ENCODE data around the gene SLC2A13.
"Not testable (repeated sequence)": the region's sequence is repeated elsewhere in the genome, so short reads cannot be mapped to it uniquely, and the experiment has no call there.

The SLC2A13 gene

DNA sequence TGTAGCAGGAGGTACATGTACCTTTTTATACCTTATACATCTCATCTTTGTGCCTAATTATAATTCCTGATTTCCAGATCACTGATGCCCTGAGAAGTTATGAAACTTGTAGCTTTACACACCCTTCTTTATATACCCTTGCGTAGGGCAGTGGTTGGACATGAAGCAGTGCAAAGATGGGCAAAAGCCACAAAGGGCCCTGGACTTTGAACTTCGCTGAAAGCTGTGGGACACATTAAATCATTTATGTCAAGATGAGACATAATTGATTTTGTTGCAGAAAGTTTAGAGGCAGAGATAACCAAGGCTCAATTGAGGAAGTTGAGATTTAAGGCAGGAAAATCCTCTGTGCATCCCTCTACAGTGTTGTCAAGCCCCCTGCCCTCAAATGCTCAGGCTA, 170.0 kb downstream of the SLC2A13 start:
- in situ Hi-C loops (cut with MboI; ENCODE audit: low sequenced_read_pairs), result no loop called here

DNA sequence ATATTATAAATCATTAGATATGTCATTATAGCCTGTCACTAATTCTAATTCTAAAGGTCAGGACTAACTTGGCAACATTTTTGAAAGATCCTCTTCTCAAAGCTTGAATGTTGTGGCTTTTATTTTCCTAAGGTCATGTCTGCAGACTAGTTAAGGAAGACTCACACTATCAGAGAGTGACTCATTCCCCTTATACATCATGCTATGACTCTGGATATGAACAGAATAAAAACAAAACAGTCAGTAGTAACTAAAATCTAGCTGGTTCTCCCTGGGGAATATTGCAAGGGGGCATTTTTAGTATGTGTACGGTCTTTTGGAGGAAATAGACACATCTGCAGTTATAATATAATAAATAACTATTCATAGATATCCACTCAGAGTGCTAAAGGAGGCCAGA, 170.6 kb downstream of the SLC2A13 start:
- in situ Hi-C loops (cut with MboI; ENCODE audit: low sequenced_read_pairs), result no loop called here

DNA sequence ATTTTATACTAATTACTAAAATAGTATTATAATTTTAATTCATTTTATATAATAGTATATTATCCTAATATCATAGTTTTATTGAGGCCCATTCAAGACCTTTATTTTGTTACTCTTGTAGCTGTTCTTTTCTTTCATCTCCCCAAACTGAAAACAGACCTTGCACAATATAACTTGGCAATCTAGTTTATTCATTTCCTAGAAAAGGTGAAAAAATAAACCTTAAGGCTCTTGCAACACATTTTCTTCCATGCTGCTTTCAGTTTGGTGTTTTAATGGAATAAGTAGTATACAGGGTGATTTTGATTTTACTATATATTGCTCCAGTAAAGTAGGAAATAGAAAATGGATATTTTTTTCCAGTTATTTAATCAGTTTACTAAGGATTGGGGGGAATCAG, 174.0 kb downstream of the SLC2A13 start:
- in situ Hi-C loops (cut with MboI; ENCODE audit: low sequenced_read_pairs), result no loop called here

DNA sequence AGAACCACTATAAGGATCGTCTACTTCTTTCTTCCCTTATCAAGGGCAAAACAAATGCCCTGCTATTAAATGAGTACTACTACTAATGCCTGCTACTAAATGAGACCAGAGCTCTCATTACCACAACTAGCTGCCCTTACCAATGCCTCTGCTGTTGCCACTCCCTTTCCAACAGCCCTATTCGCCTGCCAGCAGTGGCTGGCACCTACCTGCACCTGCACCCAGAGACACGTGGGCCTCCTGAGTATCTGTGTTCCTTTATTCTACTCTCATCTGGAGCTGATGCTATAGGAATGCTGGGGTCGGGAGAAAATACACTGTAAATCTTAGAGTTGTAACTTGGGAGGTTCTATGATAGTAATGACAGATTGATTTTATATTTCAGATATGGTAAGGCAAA, 174.7 kb downstream of the SLC2A13 start:
- in situ Hi-C loops (cut with MboI; ENCODE audit: low sequenced_read_pairs), result no loop called here

DNA sequence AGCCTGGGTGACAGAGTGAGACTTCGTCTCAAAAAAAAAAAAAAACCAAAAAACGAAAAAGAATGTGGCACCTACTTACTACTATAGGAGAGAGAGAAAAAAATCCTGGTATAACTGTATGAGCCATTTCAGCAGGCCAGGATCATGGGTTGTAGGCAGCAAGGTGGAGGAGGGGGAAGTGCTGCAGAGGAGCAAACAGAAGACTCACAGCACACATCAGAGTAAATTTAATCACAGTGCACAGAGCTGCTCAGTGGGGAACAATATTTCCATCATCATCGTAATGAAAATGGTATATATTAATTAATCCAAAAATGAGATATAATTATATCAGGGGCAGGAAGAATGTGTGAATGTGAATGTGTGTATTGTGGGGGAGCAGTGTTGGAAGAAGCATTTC, 175.8 kb downstream of the SLC2A13 start:
- in situ Hi-C loops (cut with MboI; ENCODE audit: low sequenced_read_pairs), result no loop called here

DNA sequence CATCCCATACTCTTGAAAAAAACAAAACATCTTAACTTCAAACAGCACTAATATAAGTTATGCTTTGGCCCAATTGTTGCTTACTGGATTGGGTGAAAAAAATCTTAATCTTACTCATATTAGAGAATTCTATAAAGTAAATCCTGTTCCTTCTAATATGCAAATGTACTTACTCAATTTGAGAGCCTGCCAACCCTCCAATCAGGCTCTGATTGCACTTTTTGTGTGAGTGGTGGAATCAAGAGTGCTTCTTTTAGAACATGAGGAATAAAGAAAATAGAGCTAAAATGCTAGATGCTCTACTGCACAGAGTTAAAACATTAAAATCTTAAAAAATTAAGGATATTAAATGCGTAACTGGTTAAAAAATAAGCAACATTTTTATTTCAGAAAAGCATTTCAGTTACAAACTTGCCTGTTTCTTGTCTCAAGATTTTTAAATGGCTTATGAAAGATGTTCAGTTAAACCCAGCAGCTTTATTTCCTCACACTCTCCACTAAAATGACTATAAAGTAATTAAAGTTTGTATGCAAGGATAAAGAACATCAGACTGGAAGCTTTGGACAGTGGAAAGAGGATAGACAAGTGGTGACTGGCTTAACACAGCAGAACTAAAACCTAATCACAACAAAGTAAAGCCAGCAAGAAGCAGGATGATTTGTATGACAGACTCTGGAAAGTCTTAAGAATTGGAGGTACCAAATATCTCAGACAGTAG, 177.5 kb downstream of the SLC2A13 start:
- in situ Hi-C loops (cut with MboI; ENCODE audit: low sequenced_read_pairs), result no loop called here

DNA sequence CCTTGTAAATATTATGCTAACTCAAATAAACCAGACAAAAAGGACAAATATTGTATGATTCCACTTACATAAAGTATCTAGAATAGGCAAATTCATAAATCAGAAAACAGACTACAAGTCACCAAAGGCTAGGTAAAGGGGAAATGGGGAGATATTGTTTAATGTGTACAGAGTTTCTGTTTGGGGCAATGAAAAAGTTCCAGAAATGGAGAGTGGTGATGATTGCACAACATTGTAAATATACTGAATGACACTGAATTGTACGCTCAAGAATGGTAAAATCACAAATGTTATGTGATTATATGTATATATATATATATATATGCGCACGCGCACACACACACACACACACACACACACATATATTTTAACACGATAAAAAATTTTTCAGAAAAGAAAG, 182.5 kb downstream of the SLC2A13 start:
- in situ Hi-C loops (cut with MboI; ENCODE audit: low sequenced_read_pairs), result no loop called here

DNA sequence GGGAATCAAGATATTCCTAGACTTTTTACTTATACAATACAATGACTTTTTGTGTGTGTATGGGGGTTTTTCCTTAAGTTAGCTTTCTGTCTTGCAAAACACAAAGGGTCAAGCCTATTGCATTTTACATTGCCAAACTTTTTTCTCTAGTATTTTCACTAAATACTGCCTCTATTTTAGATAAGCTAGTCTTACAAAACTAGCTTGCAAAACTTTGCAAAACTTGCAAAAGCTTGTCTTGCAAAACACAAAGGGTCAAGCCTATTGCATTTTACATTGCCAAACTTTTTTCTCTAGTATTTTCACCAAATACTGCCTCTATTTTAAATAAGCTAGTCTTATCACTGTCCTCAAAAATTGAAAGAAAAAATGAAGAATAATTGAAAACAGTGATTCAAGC, 183.3 kb downstream of the SLC2A13 start:
- in situ Hi-C loops (cut with MboI; ENCODE audit: low sequenced_read_pairs), result not testable (repeated sequence)

DNA sequence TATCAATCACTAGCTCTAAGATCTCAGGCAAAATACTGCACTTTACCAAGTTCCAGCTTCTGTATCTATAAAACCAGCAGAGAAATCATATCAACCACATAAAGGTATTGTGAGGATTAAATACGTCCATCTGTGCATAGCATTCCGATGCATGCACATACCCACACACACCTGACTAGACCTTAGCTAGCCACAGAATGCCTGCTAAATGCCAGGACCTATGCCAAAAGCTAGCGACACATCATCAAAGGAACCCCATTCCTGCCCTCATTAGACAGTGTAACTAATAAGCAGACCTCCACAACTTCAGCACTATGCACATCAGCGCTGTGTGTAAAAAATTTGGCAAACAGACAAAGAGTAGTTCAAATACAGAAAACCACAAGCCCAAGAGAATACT, 185.2 kb downstream of the SLC2A13 start:
- in situ Hi-C loops (cut with MboI; ENCODE audit: low sequenced_read_pairs), result no loop called here

DNA sequence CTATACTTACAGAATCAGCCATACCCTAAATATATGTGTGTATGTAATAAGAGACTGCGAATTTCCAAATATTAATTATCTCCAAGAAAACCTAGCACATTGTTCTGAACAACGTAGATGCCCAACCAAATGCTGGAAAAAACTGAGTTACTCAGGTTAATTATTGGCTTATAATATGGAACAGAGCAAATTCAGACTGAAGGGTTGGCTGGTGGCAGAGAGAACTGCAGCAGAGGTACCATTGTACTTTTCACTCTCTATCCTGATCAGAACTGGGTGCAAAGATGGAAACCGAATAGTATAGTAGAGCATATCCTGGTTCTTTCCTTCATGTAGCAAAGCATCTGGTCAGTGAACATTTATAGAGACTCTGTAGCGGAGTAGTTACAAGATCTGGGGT, 185.7 kb downstream of the SLC2A13 start:
- in situ Hi-C loops (cut with MboI; ENCODE audit: low sequenced_read_pairs), result no loop called here

DNA sequence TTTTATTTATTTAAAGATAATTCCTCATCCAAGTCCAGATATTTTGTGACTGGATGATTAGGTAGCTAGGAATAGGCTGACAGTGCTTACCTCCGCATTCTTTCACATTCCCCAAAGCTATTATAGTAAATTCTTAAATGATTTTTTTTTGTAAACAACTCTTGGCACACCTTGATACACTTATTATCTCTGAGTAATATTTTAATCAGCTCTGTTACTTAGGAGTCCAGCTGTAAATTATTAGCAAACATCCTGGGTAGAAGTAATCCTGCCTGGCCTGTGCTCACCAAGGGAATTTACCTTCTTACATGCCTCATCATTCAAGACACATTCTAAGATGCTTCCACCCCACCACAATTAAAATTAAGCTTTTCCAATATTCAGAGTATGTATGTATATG, 186.1 kb downstream of the SLC2A13 start:
- in situ Hi-C loops (cut with MboI; ENCODE audit: low sequenced_read_pairs), result no loop called here

DNA sequence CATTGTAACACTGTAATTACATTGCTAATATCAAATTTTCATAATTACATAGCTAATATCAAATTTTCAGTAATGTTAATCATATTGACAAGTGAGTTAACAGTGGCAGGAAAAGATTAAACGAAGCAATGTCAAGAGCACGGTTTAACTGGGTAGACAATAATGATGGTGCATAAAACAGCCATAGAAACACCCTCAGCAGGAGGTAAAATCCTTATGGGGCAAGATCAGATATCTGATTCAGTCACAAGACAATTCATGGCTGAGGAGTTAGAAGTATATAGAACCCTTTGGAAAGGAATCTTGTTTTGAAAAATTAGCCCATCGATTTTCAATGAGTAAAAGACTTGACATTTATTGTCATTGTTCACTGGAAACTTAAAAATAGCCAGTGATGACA, 190.6 kb downstream of the SLC2A13 start:
- in situ Hi-C loops (cut with MboI; ENCODE audit: low sequenced_read_pairs), result no loop called here

DNA sequence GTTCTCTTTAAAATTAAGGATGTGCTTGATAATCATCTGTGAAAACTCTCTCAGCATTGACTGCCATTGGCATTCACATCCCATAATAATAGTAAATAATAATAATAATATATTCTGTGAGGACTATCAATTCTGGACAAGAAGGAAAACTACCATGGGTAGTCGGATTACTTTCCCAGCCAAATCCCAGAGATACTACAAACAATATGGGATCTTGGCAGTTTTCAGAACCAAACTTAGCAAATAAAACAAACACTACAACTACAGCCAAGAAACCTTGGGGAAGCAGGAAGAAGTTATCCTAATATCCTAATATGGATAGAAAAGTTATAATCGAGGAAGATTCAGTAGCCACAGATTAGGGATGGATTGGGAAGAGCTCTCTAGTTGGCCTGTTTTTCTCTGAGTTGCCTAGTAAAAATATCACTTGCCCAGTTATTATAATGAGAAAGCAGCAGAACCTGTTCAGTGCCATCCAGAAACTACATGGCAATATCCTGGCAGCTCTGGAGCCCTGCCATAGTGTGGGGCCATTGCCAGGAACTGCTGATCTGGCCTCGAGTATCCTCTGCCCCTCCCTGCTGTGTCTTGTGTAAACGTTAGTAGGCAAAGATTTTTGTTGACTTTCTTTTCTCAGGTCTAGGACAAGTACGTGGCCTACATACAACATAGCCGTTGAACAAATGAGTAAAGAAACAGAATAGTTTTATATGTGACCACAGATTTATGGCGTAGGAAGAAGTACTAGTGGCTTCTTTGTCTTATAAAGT, 193.5 kb downstream of the SLC2A13 start:
- in situ Hi-C loops (cut with MboI; ENCODE audit: low sequenced_read_pairs), result no loop called here

DNA sequence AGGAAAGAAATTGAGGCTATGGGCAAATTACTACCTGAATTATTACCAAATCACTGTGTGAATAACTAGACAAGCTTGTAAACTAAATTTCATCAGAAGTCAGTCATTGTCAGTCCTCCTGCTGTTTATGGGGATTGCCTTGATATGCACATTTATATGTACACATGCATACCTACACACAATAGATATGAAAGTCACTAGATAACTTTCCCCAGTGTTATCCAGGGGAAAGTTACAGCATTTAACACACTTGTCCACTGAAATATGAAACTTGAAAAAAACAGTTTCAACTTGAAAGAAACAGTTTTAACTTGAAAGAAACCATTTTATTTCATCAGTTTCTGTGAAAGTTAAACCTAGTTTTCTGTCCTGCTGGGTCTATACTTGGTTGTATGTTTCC, 199.6 kb downstream of the SLC2A13 start:
- in situ Hi-C loops (cut with MboI; ENCODE audit: low sequenced_read_pairs), result no loop called here

DNA sequence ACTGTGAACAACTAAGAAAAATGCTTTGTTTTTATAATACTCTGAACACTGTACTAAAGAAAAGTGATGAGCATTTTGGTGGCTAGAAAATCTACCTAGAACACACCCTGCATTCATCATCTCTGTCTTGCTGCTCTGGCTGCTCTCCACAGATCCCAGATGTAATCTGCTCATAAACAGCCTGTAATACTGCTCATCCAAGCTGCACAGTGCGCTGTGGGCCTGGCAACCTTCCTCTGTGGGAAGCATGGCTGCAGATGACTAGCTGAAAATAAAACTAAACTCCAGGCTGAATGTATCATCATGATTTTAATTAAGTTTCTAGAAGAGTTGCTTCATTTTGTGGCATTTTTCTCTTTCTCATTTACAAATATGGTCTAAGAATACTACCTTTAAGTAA, 200.7 kb downstream of the SLC2A13 start:
- in situ Hi-C loops (cut with MboI; ENCODE audit: low sequenced_read_pairs), result no loop called here

DNA sequence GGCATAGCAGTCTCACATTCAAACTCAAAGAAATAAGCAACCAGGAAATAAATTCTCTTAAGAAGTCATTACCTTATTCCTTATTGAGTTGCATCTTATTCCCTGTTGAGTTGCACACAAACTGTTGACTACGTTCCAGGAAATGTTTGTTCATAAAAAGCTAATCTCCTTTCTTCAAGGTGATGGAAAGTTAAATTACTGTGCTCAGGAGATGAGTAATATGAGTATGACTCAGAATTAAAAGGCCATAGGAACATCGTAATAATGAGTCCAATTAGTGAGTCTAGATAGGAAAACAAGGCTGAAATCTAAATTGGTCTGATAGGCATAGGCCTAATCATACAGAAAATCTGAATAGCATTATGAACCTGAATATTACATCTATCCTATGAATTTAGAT, 203.1 kb downstream of the SLC2A13 start:
- in situ Hi-C loops (cut with MboI; ENCODE audit: low sequenced_read_pairs), result no loop called here

DNA sequence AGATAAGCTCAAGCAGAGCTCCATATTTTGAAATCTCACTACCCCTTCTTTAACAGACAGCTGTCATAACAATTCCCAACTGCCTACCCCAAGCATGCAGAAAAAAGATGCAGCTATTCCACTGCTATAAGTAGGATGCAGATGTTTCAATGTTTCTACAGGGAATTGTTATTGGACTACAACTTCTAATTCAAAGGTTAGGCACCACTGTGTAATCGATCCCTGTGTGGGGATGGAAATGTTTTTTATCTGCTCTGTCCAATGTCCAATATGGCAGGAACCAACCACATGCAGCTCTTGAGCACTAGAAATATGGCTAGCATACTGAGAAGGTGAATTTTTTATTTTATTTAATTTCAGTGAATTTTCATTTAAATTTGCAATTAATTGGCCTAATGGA, 208.6 kb downstream of the SLC2A13 start:
- in situ Hi-C loops (cut with MboI; ENCODE audit: low sequenced_read_pairs), result no loop called here

DNA sequence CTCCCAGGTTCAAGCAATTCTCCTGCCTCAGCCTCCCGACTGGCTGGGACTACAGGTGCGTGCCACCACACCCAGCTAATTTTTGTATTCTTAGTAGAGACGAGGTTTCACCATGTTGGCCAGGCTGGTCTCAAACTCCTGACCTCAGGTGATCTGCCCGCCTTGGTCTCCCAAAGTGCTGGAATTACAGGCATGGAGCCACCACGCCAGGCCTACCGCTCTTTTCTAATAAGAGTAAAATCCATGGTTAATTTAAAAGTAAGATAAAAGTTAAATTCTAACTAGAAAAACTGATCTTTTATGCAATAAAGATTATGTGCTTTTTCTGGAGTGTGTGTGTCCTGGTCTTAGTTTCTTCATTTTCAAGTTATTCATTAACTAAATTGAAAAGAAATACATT, 212.5 kb downstream of the SLC2A13 start:
- in situ Hi-C loops (cut with MboI; ENCODE audit: low sequenced_read_pairs), result not testable (repeated sequence)

DNA sequence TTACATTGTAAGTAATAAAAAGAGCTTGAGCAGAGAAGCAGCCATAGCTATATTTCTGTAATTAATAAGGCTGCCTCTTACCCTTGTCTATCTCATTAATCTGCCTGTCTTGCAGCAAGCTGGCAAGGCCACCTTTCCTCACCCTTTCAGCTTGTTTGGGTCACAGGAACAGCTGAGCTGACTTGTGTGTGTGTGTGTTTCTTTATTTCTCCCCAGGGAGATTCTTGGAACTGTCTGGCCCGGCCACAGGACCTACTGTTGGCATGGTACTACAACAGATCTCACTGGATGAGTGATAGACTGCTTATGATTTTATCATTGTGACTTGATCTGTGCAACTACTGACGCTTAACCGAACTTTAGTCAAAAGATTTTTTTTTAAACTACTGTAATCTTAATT, 213.7 kb downstream of the SLC2A13 start:
- in situ Hi-C loops (cut with MboI; ENCODE audit: low sequenced_read_pairs), result no loop called here

DNA sequence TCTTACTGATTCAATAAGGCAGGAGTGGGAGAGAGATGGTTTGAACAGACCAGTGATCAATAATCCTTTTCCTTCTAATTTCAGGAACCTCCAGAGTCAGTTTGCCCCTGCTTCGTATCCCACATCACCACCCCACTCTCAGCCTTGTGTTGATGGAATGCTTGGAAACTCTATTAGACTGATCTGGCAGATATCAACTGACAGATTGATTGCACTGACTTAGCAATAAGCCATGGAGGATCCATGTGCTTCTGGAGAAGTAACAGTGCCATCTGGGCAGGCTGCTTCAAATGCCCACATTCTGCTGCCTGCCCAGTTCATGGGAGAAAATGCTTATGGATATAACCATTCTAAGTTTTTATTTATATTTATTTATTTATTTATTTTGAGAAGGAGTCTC, 218.0 kb downstream of the SLC2A13 start:
- in situ Hi-C loops (cut with MboI; ENCODE audit: low sequenced_read_pairs), result no loop called here

DNA sequence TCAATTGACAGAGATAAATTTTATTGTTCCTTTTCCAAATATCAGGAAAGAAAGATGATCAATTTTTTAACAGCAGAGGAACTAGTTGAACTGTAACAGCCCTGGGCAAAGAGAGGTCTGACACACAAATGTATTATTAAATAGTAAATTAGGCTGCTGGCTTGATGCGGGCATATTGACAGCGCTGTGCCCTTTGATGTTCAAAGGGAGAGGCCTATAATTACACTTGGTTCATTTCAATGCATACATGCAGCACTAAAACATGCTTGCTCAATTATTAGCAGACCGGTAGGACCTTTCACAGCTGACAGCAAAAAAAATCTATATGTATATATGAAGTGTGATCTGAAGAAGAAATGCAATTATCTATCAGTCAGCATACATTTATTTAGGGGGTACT, 219.8 kb downstream of the SLC2A13 start:
- in situ Hi-C loops (cut with MboI; ENCODE audit: low sequenced_read_pairs), result no loop called here

DNA sequence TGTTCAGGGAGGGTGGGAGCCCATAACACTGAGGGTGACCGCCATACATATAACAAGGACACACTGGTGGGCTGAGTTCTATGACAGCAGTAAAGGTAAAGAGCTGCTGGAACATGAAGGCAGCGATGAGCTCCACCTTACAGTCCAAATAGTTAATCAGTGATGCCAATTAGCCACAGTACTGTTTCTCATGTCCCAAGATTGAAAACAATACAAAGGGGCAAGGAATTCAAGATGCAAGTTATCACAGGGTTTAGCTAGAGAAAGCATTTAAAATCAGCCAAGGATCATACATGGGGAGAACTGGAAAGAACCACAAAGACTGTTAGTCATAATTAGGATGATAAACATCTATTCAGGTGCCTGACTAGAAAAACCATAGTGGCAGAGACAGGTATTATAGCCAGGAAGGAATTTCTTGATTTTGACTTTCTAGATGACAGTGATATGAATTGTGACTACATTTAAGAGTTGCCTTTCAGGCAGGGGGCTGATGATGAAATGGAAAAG, 221.2 kb downstream of the SLC2A13 start:
- in situ Hi-C loops (cut with MboI; ENCODE audit: low sequenced_read_pairs), result no loop called here

Data from HL-60/S4 treated with phorbol 12-myristate 13-acetate at 8.2 ng/mL for 4 days and 3 days (cell line).